HPDE6-E6E7 (cell line): ENCODE results near the gene USP40.
A peak's percentile ranks its signal among the peaks of the same experiment; 100 is the strongest.

Source experiments
- DNase-seq: peaks from one replicate; pipeline ENCODE4 v3.0.0; 2011; ENCODE audit warnings: missing footprints; ENCODE audit errors: extremely low spot score

Gene USP40

GRCh38 chr2:233474308-233475160 is 92.0 kb downstream of the USP40 start:
- no peak for DNase-seq

- no peak for DNase-seq
Observed at GRCh38 chr2:233473878-233474277, 92.7 kb downstream of the USP40 start.

- no peak for DNase-seq
Observed at GRCh38 chr2:233473386-233473791, 93.2 kb downstream of the USP40 start.

- DNase-seq = no peak
Observed at GRCh38 chr2:233471291-233472035, 95.1 kb downstream of the USP40 start.

- DNase-seq = no peak
Observed at GRCh38 chr2:233470839-233471238, 95.7 kb downstream of the USP40 start.

GRCh38 chr2:233470011-233470687 is 96.4 kb downstream of the USP40 start:
- DNase-seq = no peak

GRCh38 chr2:233469261-233470010 is 97.1 kb downstream of the USP40 start:
- no peak for DNase-seq

GRCh38 chr2:233468741-233469110 is 97.9 kb downstream of the USP40 start:
- no peak for DNase-seq

GRCh38 chr2:233468047-233468740 is 98.4 kb downstream of the USP40 start:
- DNase-seq = no peak

GRCh38 chr2:233466991-233467603 is 99.5 kb downstream of the USP40 start:
- no peak for DNase-seq

- peak; percentile 36 for DNase-seq
Observed at GRCh38 chr2:233464531-233465240, 101.9 kb downstream of the USP40 start.

- DNase-seq = no peak
Observed at GRCh38 chr2:233464056-233464455, 102.5 kb downstream of the USP40 start.

- no peak for DNase-seq
Observed at GRCh38 chr2:233463586-233463985, 103.0 kb downstream of the USP40 start.

GRCh38 chr2:233462826-233463470 is 103.6 kb downstream of the USP40 start:
- DNase-seq = no peak

- DNase-seq = no peak
Observed at GRCh38 chr2:233462202-233462785, 104.3 kb downstream of the USP40 start.

- DNase-seq = no peak
Observed at GRCh38 chr2:233461481-233461891, 105.1 kb downstream of the USP40 start.

GRCh38 chr2:233460726-233461441 is 105.7 kb downstream of the USP40 start:
- DNase-seq = no peak

- no peak for DNase-seq
Observed at GRCh38 chr2:233459426-233459825, 107.2 kb downstream of the USP40 start.
